Neural cell (in vitro differentiated cells): ENCODE measurements around the gene CPPED1. TPM values are rescaled to one million over a fixed set of nuclear protein-coding genes. Genes with fewer than 3 reads are reported as not detected.

Source experiments
- H2AFZ ChIP-seq: fragments of 200-600, 300-800 bp; sonication (generic), shearing (Covaris generic); 2 replicates; pipeline ENCODE4 v1.6.0; 2014; ENCODE audit warnings: low read depth, mild to moderate bottlenecking, antibody characterized with exemption, low read length, moderate library complexity
- H3F3A ChIP-seq: fragments of 200-600 bp; shearing (Covaris generic); 2 replicates; pipeline ENCODE4 v1.6.1; 2016; ENCODE audit warnings: mild to moderate bottlenecking, moderate library complexity, mixed read lengths, antibody characterized with exemption, low read length; ENCODE audit not compliant: insufficient read depth, poor library complexity, severe bottlenecking
- H3K27ac ChIP-seq: fragments of 200-600, 300-800 bp; sonication (generic), shearing (Covaris generic); 2 replicates; pipeline ENCODE4 v1.5.1; 2014; ENCODE audit warnings: mild to moderate bottlenecking, low read length, moderate library complexity
- H3K27me3 ChIP-seq: fragments of 300-800, 200-600 bp; sonication (generic), shearing (Covaris generic); 2 replicates; pipeline ENCODE4 v1.6.0; 2014; ENCODE audit warnings: mild to moderate bottlenecking, low read depth, low read length, moderate library complexity; ENCODE audit not compliant: insufficient read depth
- H3K36me3 ChIP-seq: fragments of 300-800, 200-600 bp; sonication (generic), shearing (Covaris generic); 2 replicates; pipeline ENCODE4 v1.5.1; 2014; ENCODE audit warnings: mild to moderate bottlenecking, antibody characterized with exemption, low read length, moderate library complexity; ENCODE audit not compliant: insufficient read depth
- H3K4me2 ChIP-seq: fragments of 300-800, 200-600 bp; sonication (generic), shearing (Covaris generic); 2 replicates; pipeline ENCODE4 v1.6.0; 2014; ENCODE audit warnings: mild to moderate bottlenecking, low read length
- H3K4me3 ChIP-seq: fragments of 300-800, 200-600 bp; sonication (generic), shearing (Covaris generic); 2 replicates; pipeline ENCODE4 v1.5.1; 2014; ENCODE audit warnings: mild to moderate bottlenecking, low read length, moderate library complexity
- H3K79me2 ChIP-seq: fragments of 200-600 bp; shearing (Covaris generic); replicated peaks from 2 replicates; pipeline ENCODE4 v1.6.0; 2014; ENCODE audit warnings: mild to moderate bottlenecking, low read length, moderate library complexity; ENCODE audit not compliant: insufficient read depth
- H3K9ac ChIP-seq: fragments of 300-800, 200-600 bp; sonication (generic), shearing (Covaris generic); 2 replicates; pipeline ENCODE4 v1.6.1; 2016; ENCODE audit warnings: mild to moderate bottlenecking, low read length, mixed read lengths
- H3K9me2 ChIP-seq: fragments of 200-600 bp; shearing (Covaris generic); 2 replicates; pipeline ENCODE4 v1.6.1; 2016; ENCODE audit warnings: mild to moderate bottlenecking, low read length, mixed read lengths; ENCODE audit not compliant: insufficient read depth
- H3K9me3 ChIP-seq: fragments of 200-600, 300-800 bp; sonication (generic), shearing (Covaris generic); 2 replicates; pipeline ENCODE4 v1.6.1; 2016; ENCODE audit warnings: mild to moderate bottlenecking, mixed run types, low read length, moderate library complexity, mixed read lengths
- H4K20me1 ChIP-seq: fragments of 200-600 bp; shearing (Covaris generic); 2 replicates; pipeline ENCODE4 v1.6.1; 2016; ENCODE audit warnings: mild to moderate bottlenecking, mixed run types; ENCODE audit not compliant: insufficient read depth
- CTCF ChIP-seq: fragments of 450-650 bp; IDR thresholded peaks from 2 replicates; pipeline ENCODE4 v1.5.1; 2014; ENCODE audit warnings: antibody characterized with exemption, mild to moderate bottlenecking, moderate library complexity; ENCODE audit not compliant: poor library complexity, severe bottlenecking
- EP300 ChIP-seq: fragments of 450-650 bp; conservative IDR thresholded peaks from 2 replicates; pipeline ENCODE4 v1.6.1; 2014; ENCODE audit warnings: antibody characterized with exemption, mild to moderate bottlenecking, moderate library complexity; ENCODE audit not compliant: poor library complexity, severe bottlenecking
- EZH2 ChIP-seq: fragments of 200-600, 300-800 bp; shearing (Covaris generic), sonication (generic); IDR thresholded peaks from 2 replicates; pipeline ENCODE4 v1.6.1; 2014; ENCODE audit warnings: antibody characterized with exemption, low read length, borderline replicate concordance, mild to moderate bottlenecking; ENCODE audit not compliant: insufficient read depth, poor library complexity, severe bottlenecking
- MXI1 ChIP-seq: fragments of 450-650 bp; conservative IDR thresholded peaks from 2 replicates; pipeline ENCODE4 v1.6.1; 2014; ENCODE audit warnings: antibody characterized with exemption, mild to moderate bottlenecking; ENCODE audit not compliant: poor library complexity, severe bottlenecking
- POLR2AphosphoS5 ChIP-seq: IDR thresholded peaks from 2 replicates; pipeline ENCODE4 v1.6.1; 2012
- RAD21 ChIP-seq: fragments of 450-650 bp; conservative IDR thresholded peaks from 2 replicates; pipeline ENCODE4 v1.6.1; 2014; ENCODE audit warnings: antibody characterized with exemption, mild to moderate bottlenecking, moderate library complexity
- REST ChIP-seq: IDR thresholded peaks from 2 replicates; pipeline ENCODE4 v1.6.1; 2012; ENCODE audit warnings: borderline replicate concordance
- SMC3 ChIP-seq: fragments of 450-650 bp; conservative IDR thresholded peaks from 2 replicates; pipeline ENCODE4 v1.6.1; 2014; ENCODE audit warnings: antibody characterized with exemption, mild to moderate bottlenecking, moderate library complexity; ENCODE audit not compliant: poor library complexity
- TAF1 ChIP-seq: IDR thresholded peaks from 2 replicates; pipeline ENCODE4 v1.6.1; 2012; ENCODE audit warnings: low read depth
- polyA plus RNA-seq: library from polyadenylated mRNA; depleted of rRNA; stranded (reverse); fragments of >200 nt; gene quantifications from 2 replicates; pipeline ENCODE4 v1.2.3, GENCODE V29; 2014

CPPED1 gene
- polyA plus RNA-seq, 1 donor from 2014 or later, result 2.5 TPM

- TF ChIP-seq MXI1 (no peak), CTCF (no peak), POLR2AphosphoS5 (no peak), SMC3 (no peak), EP300 (no peak), REST (no peak), RAD21 (no peak), TAF1 (no peak), EZH2 (no peak)
- Histone ChIP-seq H3K4me2 (no peak overlapping the region), H3K9me2 (no peaks in the 10 kb centered on the region), H3F3A (no peaks in the 10 kb centered on the region), H3K9me3 (no peaks in the 10 kb centered on the region), H3K27me3 (no peaks in the 10 kb centered on the region), H3K9ac (no peak overlapping the region), H4K20me1 (no peaks in the 10 kb centered on the region), H3K79me2 (no peaks in the 10 kb centered on the region), H3K4me3 (no peak overlapping the region), H2AFZ (no peak overlapping the region), H3K27ac (no peak overlapping the region), H3K36me3 (no peaks in the 10 kb centered on the region)
Observed at GRCh38 chr16:12613992-12614661, 189.6 kb downstream of the CPPED1 start.

GRCh38 chr16:12613131-12613991 lies 190.3 kb downstream of the CPPED1 start:
- Histone ChIP-seq H3K9me2 (no peaks in the 10 kb centered on the region), H3K9me3 (no peaks in the 10 kb centered on the region), H3K27me3 (no peaks in the 10 kb centered on the region), H3K36me3 (no peaks in the 10 kb centered on the region), H4K20me1 (no peaks in the 10 kb centered on the region), H3F3A (no peaks in the 10 kb centered on the region), H3K4me2 (no peak overlapping the region), H2AFZ (no peak overlapping the region), H3K27ac (no peak overlapping the region), H3K4me3 (no peak overlapping the region), H3K79me2 (no peaks in the 10 kb centered on the region), H3K9ac (no peak overlapping the region)
- no peak for TF ChIP-seq EZH2
- no peak for TF ChIP-seq EP300
- no peak for TF ChIP-seq SMC3
- TF ChIP-seq RAD21, result no peak
